Kidney (tissue), 14 donors: ENCODE results near the gene PFDN2. TPM values are rescaled to one million over a fixed set of nuclear protein-coding genes. Genes with fewer than 3 reads are reported as not detected.
"Not testable (repeated sequence)": the region's sequence is repeated elsewhere in the genome, so short reads cannot be mapped to it uniquely, and the experiment has no call there.

Experiments used
- DNase-seq, 5 donors: peaks; one replicate each; pipeline ENCODE4 v3.0.0-alpha.2; 2013 to 2020
- FAIRE-seq: peaks from 2 replicates; lab custom pipeline; 2012; peaks lifted over from hg19 to GRCh38; lab: Jason Lieb, UNC
- H3K27ac ChIP-seq, 2 donors: one replicate each; pipeline ENCODE4 v1.7.0; 2013; ENCODE audit warnings: low read depth in 2 of 2, low read length in 2 of 2, inconsistent platforms in 1 of 2
- H3K27me3 ChIP-seq: one replicate; pipeline ENCODE4 v1.7.1; 2013; ENCODE audit warnings: low read length, inconsistent platforms; ENCODE audit not compliant: control insufficient read depth, insufficient read depth
- H3K36me3 ChIP-seq, 3 donors: one replicate each; pipeline versions ENCODE4 v1.7.0 to v1.7.1; 2013; ENCODE audit warnings: low read length in 3 of 3, control low read depth in 1 of 3, inconsistent platforms in 1 of 3; ENCODE audit not compliant: insufficient read depth in 3 of 3, control insufficient read depth in 2 of 3
- H3K4me1 ChIP-seq, 3 donors: one replicate each; pipeline versions ENCODE4 v1.7.0 to v1.7.1; 2013; ENCODE audit warnings: low read length in 3 of 3, inconsistent platforms in 1 of 3, low read depth in 1 of 3; ENCODE audit not compliant: control insufficient read depth in 2 of 3, insufficient read depth in 2 of 3
- H3K4me3 ChIP-seq, 3 donors: one replicate each; pipeline versions ENCODE4 v1.7.0 to v1.8.1; 2013; ENCODE audit warnings: low read length in 3 of 3, control low read depth in 1 of 3, inconsistent platforms in 1 of 3
- H3K9ac ChIP-seq, 3 donors: one replicate each; pipeline versions ENCODE4 v1.7.0 to v1.7.1; 2013; ENCODE audit warnings: low read length in 3 of 3, control low read depth in 1 of 3, inconsistent platforms in 1 of 3
- H3K9me3 ChIP-seq, 3 donors: one replicate each; pipeline versions ENCODE4 v1.7.0 to v1.7.1; 2013; ENCODE audit warnings: low read length in 3 of 3, control low read depth in 1 of 3, inconsistent platforms in 1 of 3; ENCODE audit not compliant: control insufficient read depth in 2 of 3, insufficient read depth in 1 of 3
- intact Hi-C: fragments of 100-400 bp; cut with DNase I; formaldehyde crosslinking; loops from one replicate; pipeline ENCODE4 v1.11.1; 2022
- polyA plus RNA-seq: library from polyadenylated mRNA; stranded (reverse); fragments of 350-450 nt; fragmentation: Illumina TruSeq; extraction: RNeasy Lipid Tissue Mini Kit (QIAGEN cat#74804); gene quantifications from one replicate; pipeline ENCODE4 v1.2.3, GENCODE V29; 2014; ENCODE audit warnings: low read depth, low replicate concordance; ENCODE audit not compliant: insufficient read depth
- total RNA-seq: library from RNA; stranded (reverse); fragmentation: NEBNext Ultra II Directional; extraction: Animal tissue kit (Norgen Biotek cat#: 25700); gene quantifications from one replicate; pipeline ENCODE4 v1.2.1, GENCODE V29; 2021
- TF ChIP-seq, protein P1 (sequence below): IDR thresholded peaks from 3 replicates; pipeline ENCODE4 v1.5.1; 2012; ENCODE audit warnings: mild to moderate bottlenecking, moderate library complexity, borderline replicate concordance; ENCODE audit not compliant: insufficient read depth; ENCODE audit errors: extremely low read depth
- donor health status: control.
- donor health status: control.
- donor health status: control.
- donor health status: control.
- donor health status: control.
- donor health status: DM: yes; HTN: yes; CAD: no.
- donor health status: Normal renal cell carcinoma (clear cell type).

The PFDN2 gene
- total and polyA plus RNA-seq, 2 donors from 2014 or later, result 46.7 to 149 TPM

DNA sequence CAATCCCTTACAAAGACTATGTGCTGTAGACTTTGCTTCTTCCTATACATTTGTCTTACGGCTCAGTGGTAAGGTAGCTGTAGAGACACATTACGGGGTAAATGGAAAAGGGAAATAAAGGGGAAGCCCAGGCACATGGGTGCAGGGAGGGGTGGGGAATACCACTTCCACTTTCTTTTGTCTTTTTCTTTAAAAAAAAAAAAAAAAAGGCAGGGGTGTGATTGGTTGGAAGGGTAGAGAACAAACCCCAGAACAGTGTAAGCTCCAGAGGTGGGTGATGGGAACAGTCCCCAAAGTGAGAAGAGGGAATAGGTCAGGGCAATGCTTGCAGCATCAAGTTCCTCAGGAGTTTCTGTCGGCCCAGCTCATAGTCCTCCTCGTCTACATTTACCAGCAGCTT, 4.0 kb upstream of the PFDN2 start:
- intact Hi-C loops, result no loop called here
- Histone ChIP-seq H3K9me3 (no peaks in the 10 kb centered on the region), H3K27me3 (no peaks in the 10 kb centered on the region), H3K27ac (no peak overlapping the region), H3K36me3 (peaks cover 5 to 50% (median 31%) of the 10 kb centered on the region in 3 donors), H3K9ac (no peak overlapping the region), H3K4me3 (no peak overlapping the region), H3K4me1 (peaks cover 4 to 26% (median 23%) of the 10 kb centered on the region in 3 donors)
- FAIRE-seq (no peak), DNase-seq (no peak)
- TF ChIP-seq, protein P1, sequence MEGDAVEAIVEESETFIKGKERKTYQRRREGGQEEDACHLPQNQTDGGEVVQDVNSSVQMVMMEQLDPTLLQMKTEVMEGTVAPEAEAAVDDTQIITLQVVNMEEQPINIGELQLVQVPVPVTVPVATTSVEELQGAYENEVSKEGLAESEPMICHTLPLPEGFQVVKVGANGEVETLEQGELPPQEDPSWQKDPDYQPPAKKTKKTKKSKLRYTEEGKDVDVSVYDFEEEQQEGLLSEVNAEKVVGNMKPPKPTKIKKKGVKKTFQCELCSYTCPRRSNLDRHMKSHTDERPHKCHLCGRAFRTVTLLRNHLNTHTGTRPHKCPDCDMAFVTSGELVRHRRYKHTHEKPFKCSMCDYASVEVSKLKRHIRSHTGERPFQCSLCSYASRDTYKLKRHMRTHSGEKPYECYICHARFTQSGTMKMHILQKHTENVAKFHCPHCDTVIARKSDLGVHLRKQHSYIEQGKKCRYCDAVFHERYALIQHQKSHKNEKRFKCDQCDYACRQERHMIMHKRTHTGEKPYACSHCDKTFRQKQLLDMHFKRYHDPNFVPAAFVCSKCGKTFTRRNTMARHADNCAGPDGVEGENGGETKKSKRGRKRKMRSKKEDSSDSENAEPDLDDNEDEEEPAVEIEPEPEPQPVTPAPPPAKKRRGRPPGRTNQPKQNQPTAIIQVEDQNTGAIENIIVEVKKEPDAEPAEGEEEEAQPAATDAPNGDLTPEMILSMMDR, result no peak

DNA sequence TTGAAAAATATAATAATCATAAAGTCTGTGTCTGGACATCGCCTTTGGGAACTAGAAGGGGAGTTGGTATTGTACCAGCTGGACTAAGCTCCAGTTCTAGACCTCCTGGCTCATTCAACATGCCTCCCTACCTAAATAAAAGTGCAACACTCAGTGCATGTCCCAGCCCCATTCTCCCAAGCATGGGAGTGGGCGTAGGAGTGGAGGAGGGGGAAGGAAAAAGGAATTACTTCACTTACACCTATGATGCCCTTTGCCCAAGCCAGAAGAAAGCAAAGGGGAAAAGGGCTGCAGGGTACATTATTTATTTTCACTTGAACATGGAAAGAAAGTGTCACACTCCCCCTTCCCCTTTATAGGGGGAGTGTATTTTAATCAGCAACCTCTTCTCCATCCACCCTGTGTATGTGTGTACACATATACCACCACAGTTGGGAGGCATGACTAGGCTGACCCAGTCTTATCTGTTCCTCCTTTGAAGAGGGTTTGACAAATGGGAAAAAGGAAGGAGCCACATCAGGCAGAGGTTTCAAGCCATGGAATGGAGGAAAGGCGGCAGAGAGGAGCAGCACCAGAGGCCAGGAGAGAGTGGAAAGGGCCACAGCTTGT, 3.3 kb upstream of the PFDN2 start:
- H3K4me1 ChIP-seq, result peaks cover 4 to 32% (median 28%) of the 10 kb centered on the region in 3 donors
- TF ChIP-seq, protein P1, result no peak
- H3K9me3 ChIP-seq, result no peaks in the 10 kb centered on the region
- H3K27me3 ChIP-seq, result no peaks in the 10 kb centered on the region
- FAIRE-seq (no peak), DNase-seq (no peak)
- intact Hi-C loops, result no loop called here
- H3K9ac ChIP-seq, result no peak overlapping the region
- H3K4me3 ChIP-seq, result no peak overlapping the region
- H3K27ac ChIP-seq, result no peak overlapping the region
- H3K36me3 ChIP-seq, result peaks cover 3 to 48% (median 31%) of the 10 kb centered on the region in 3 donors

DNA sequence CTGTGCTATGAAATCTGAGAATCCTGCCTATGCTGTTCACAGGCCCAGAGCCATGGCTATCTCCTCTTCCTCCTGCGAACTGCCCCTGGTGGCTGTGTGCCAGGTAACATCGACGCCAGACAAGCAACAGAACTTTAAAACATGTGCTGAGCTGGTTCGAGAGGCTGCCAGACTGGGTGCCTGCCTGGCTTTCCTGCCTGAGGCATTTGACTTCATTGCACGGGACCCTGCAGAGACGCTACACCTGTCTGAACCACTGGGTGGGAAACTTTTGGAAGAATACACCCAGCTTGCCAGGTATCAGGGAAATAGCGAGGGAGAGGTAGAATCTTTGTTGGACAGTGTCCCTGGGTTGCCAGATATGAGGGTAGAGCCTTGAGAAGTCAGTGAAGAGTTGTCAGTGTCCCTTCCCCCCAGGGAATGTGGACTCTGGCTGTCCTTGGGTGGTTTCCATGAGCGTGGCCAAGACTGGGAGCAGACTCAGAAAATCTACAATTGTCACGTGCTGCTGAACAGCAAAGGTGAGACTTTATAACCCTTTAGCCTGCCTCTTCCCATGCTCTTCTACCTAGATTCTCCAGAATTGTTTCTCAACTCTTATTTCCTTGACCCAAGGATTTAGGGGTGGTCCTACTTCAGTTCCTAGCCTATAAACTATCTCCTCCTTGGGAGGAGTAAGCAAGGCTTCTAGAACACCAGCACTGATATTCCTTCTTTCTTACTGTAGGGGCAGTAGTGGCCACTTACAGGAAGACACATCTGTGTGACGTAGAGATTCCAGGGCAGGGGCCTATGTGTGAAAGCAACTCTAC, 1.5 kb upstream of the PFDN2 start:
- peak overlapping the region; percentile 90 to 100 (median 99) for H3K4me3 ChIP-seq
- H3K36me3 ChIP-seq, result peaks cover 3 to 38% (median 25%) of the 10 kb centered on the region in 3 donors
- H3K9me3 ChIP-seq, result no peaks in the 10 kb centered on the region
- H3K9ac ChIP-seq, result peak overlapping the region; percentile 63 to 99 (median 98)
- peak overlapping the region; percentile 95 to 98 for H3K27ac ChIP-seq
- H3K27me3 ChIP-seq, result no peaks in the 10 kb centered on the region
- FAIRE-seq (no peak), DNase-seq (peak in 4 of 5 donors; percentile 31 to 80 (median 60))
- intact Hi-C loops, result no loop called here
- peaks cover 4 to 36% (median 28%) of the 10 kb centered on the region in 3 donors for H3K4me1 ChIP-seq
- TF ChIP-seq, protein P1, result peak; percentile 32

DNA sequence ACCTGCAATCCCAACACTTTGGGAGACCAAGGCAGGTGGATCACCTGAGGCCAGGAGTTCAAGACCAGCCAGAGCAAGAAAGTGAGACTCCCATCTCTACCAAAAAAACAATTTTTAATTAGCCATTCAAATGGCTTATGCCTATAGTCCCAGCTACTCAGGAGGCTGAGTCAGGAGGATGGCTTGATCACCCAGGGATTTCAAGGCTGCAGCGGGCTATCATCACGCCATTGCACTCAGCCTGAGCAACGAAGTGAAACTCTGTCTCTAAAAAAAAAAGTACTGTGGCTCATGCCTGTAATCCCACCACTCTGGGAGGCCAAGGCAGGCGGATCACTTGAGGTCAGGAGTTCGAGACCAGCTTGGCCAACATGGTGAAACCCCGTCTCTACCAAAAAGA, 1.9 kb downstream of the PFDN2 start:
- intact Hi-C loops, H3K9me3 ChIP-seq, H3K27me3 ChIP-seq, H3K27ac ChIP-seq, H3K9ac ChIP-seq, H3K36me3 ChIP-seq, DNase-seq, FAIRE-seq, H3K4me3 ChIP-seq: not testable (repeated sequence)
- peaks cover 4 to 34% (median 27%) of the 10 kb centered on the region in 3 donors for H3K4me1 ChIP-seq
